GM13977 (cell line): ENCODE data around the gene LUZP2.

Source experiments
- DNase-seq: peaks from one replicate; pipeline ENCODE4 v3.0.0; 2012; ENCODE audit warnings: low spot score
- CTCF ChIP-seq: IDR thresholded peaks from 2 replicates; pipeline ENCODE4 v1.5.1; 2012; ENCODE audit warnings: mild to moderate bottlenecking, control low read depth; ENCODE audit not compliant: insufficient read depth; ENCODE audit errors: extremely low read depth, missing control alignments
- in situ Hi-C: fragments of 300-500 bp; cut with MboI; formaldehyde crosslinking; loops from one replicate; pipeline ENCODE4 v1.12.0; 2022; ENCODE audit warnings: low sequenced_read_pairs, low pct_unique_long_range_greater_than_20kb, mixed read lengths, inconsistent platforms; ENCODE audit not compliant: unreplicated experiment

LUZP2 gene

GRCh38 chr11:24866743-24867142 is 369.9 kb downstream of the LUZP2 start:
- in situ Hi-C loops: no loop called here
- TF ChIP-seq CTCF: no peak

GRCh38 chr11:24870048-24870447 is 373.2 kb downstream of the LUZP2 start:
- in situ Hi-C loops: no loop called here
- DNase-seq: no peak
- TF ChIP-seq CTCF: no peak

More at GRCh38 chr11:24866743-24867142, 369.9 kb downstream of the LUZP2 start:
- DNase-seq: no peak

GRCh38 chr11:24872186-24872585 is 375.3 kb downstream of the LUZP2 start:
- TF ChIP-seq CTCF: no peak
- no peak for DNase-seq
- in situ Hi-C loops: no loop called here

- DNase-seq: no peak
- TF ChIP-seq CTCF: no peak
- in situ Hi-C loops: no loop called here
Observed at GRCh38 chr11:24872651-24873311, 375.9 kb downstream of the LUZP2 start.

- in situ Hi-C loops: no loop called here
- DNase-seq: no peak
- TF ChIP-seq CTCF: no peak
Observed at GRCh38 chr11:24880962-24881361, 384.1 kb downstream of the LUZP2 start.

GRCh38 chr11:24885580-24886173 is 388.8 kb downstream of the LUZP2 start:
- no peak for DNase-seq
- no peak for TF ChIP-seq CTCF
- in situ Hi-C loops: no loop called here
